Endothelial cell of umbilical vein (primary cell): ENCODE results near the gene FAM240B. TPM values are rescaled to one million over a fixed set of nuclear protein-coding genes. Genes with fewer than 3 reads are reported as not detected.

Source experiments
- BruUV-seq: library from RNA; stranded (reverse); fragments of 400-500 nt; replicated peaks from 2 replicates; lab custom pipeline; 2021; lab: Mats Ljungman, UMichigan
- CTCF ChIA-PET: fragments of 300-600, 350-600 bp; sonication (Branson Sonifier 250); formaldehyde crosslinking; loops from one replicate; lab custom pipeline; 2021; ENCODE audit warnings: antibody characterized with exemption, inconsistent platforms; lab: Charles Lee
- POLR2A ChIA-PET: fragments of 300-600, 350-600 bp; sonication (Branson Sonifier 250); formaldehyde crosslinking; loops from one replicate; lab custom pipeline; 2021; ENCODE audit warnings: antibody characterized with exemption, inconsistent platforms; lab: Charles Lee
- DNase-seq: peaks from one replicate; pipeline ENCODE4 v3.0.0-alpha.2; 2011; ENCODE audit warnings: low read depth, low spot score
- FAIRE-seq: peaks from 2 replicates; lab custom pipeline; 2011; peaks lifted over from hg19 to GRCh38; lab: Jason Lieb, UNC
- H2AFZ ChIP-seq: 2 replicates; pipeline ENCODE4 v1.6.0; 2012; ENCODE audit warnings: low read depth, low read length, control low read depth, inconsistent platforms
- H3K27ac ChIP-seq: 2 replicates; pipeline ENCODE4 v1.5.1; 2011; ENCODE audit warnings: low read depth, mild to moderate bottlenecking, control low read depth, low read length, moderate library complexity; ENCODE audit not compliant: insufficient read depth
- H3K27me3 ChIP-seq, 2 experiments: 2 replicates each; pipeline versions ENCODE4 v1.6.0 to v1.6.1; 2011; ENCODE audit warnings: low read length in 2 of 2, mixed read lengths in 1 of 2; ENCODE audit not compliant: control insufficient read depth in 2 of 2, insufficient read depth in 2 of 2
- H3K36me3 ChIP-seq, 2 experiments: 2 replicates in 1 of 2; 3 replicates in 1 of 2; pipeline ENCODE4 v1.5.1; 2011; ENCODE audit warnings: low read length in 2 of 2, mild to moderate bottlenecking in 1 of 2, moderate library complexity in 1 of 2; ENCODE audit not compliant: control insufficient read depth in 2 of 2, insufficient read depth in 2 of 2; ENCODE audit errors: extremely low read depth in 1 of 2
- H3K4me1 ChIP-seq: 3 replicates; pipeline ENCODE4 v1.5.1; 2011; ENCODE audit warnings: mild to moderate bottlenecking, low read length; ENCODE audit not compliant: control insufficient read depth, insufficient read depth; ENCODE audit errors: extremely low read depth
- H3K4me2 ChIP-seq: 2 replicates; pipeline ENCODE4 v1.6.1; 2011; ENCODE audit warnings: low read length, control low read depth, mixed read lengths; ENCODE audit not compliant: insufficient read depth
- H3K4me3 ChIP-seq, 3 experiments: fragments of 200-600 bp in 1 of 3; sonication (generic), shearing (Covaris generic) in 1 of 3; replicated peaks in 1 of 3; 2 replicates each; pipeline ENCODE4 v1.5.1; 2011 to 2016; ENCODE audit warnings: control low read depth in 3 of 3, low read length in 3 of 3, mild to moderate bottlenecking in 2 of 3, inconsistent platforms in 1 of 3, low read depth in 1 of 3, moderate library complexity in 1 of 3; ENCODE audit not compliant: insufficient read depth in 1 of 3
- H3K79me2 ChIP-seq: 2 replicates; pipeline ENCODE4 v1.6.0; 2012; ENCODE audit warnings: low read length, inconsistent platforms; ENCODE audit not compliant: control insufficient read depth, insufficient read depth
- H3K9ac ChIP-seq: replicated peaks from 2 replicates; pipeline ENCODE3; 2011; ENCODE audit warnings: low read length, control low read depth; ENCODE audit not compliant: insufficient read depth; ENCODE audit errors: extremely low read depth
- H3K9me1 ChIP-seq: replicated peaks from 3 replicates; pipeline ENCODE4 v1.6.0; 2011; ENCODE audit warnings: mild to moderate bottlenecking, low read length; ENCODE audit not compliant: control insufficient read depth, insufficient read depth; ENCODE audit errors: extremely low read depth
- H3K9me3 ChIP-seq: replicated peaks from 2 replicates; pipeline ENCODE4 v1.5.1; 2012; ENCODE audit warnings: low read length, inconsistent platforms; ENCODE audit not compliant: control insufficient read depth, insufficient read depth
- H4K20me1 ChIP-seq: replicated peaks from 2 replicates; pipeline ENCODE3; 2011; ENCODE audit warnings: mild to moderate bottlenecking, low read length; ENCODE audit not compliant: control insufficient read depth, insufficient read depth; ENCODE audit errors: extremely low read depth
- CTCF ChIP-seq, 2 donors: IDR thresholded peaks; 1 replicate in 1 of 2; 2 replicates in 1 of 2; pipeline ENCODE4 v1.5.1; 2011; ENCODE audit warnings: low read length in 2 of 2, mild to moderate bottlenecking in 2 of 2, moderate library complexity in 2 of 2, control low read depth in 1 of 2, inconsistent platforms in 1 of 2, low read depth in 1 of 2; ENCODE audit not compliant: insufficient read depth in 1 of 2; ENCODE audit errors: extremely low read depth in 1 of 2
- EZH2 ChIP-seq: IDR thresholded peaks from 2 replicates; pipeline ENCODE4 v1.6.1; 2012; ENCODE audit warnings: borderline replicate concordance, low read depth, mild to moderate bottlenecking, moderate library complexity, low read length, inconsistent platforms; ENCODE audit not compliant: severe bottlenecking
- FOS ChIP-seq: IDR thresholded peaks from 2 replicates; pipeline ENCODE4 v1.6.1; 2011; ENCODE audit warnings: mild to moderate bottlenecking, low read length, moderate library complexity, borderline replicate concordance; ENCODE audit not compliant: insufficient read depth
- GATA2 ChIP-seq: IDR thresholded peaks from 2 replicates; pipeline ENCODE4 v1.7.0; 2011; ENCODE audit warnings: low read depth, mild to moderate bottlenecking, moderate library complexity, mixed read lengths, low read length; ENCODE audit not compliant: insufficient read length, insufficient read depth
- JUN ChIP-seq: IDR thresholded peaks from 2 replicates; pipeline ENCODE4 v1.6.1; 2011; ENCODE audit warnings: borderline replicate concordance, low read depth; ENCODE audit not compliant: insufficient read length, insufficient read depth
- MAX ChIP-seq: IDR thresholded peaks from 2 replicates; pipeline ENCODE4 v1.6.1; 2011; ENCODE audit not compliant: insufficient read depth, insufficient read length
- MYC ChIP-seq: IDR thresholded peaks from one replicate; pipeline ENCODE4 v1.6.1; 2011; ENCODE audit warnings: mild to moderate bottlenecking, low read depth, low read length
- POLR2A ChIP-seq: IDR thresholded peaks from 2 replicates; pipeline ENCODE4 v1.6.1; 2012; ENCODE audit warnings: low read depth, mild to moderate bottlenecking, control low read depth, low read length
- POLR2AphosphoS5 ChIP-seq: IDR thresholded peaks from 2 replicates; pipeline ENCODE4 v1.6.1; 2012; ENCODE audit warnings: low read depth, mild to moderate bottlenecking, control low read depth, low read length, moderate library complexity; ENCODE audit not compliant: insufficient read depth
- dilution Hi-C: fragments of 300-500 bp; cut with MboI; formaldehyde crosslinking; loops from one replicate; pipeline ENCODE4 v1.15.0; 2019; ENCODE audit warnings: low sequenced_read_pairs; ENCODE audit not compliant: extremely low pct_ligation_motif_present
- intact Hi-C: fragments of 100-400 bp; cut with micrococcal nuclease; formaldehyde crosslinking; loops from one replicate; pipeline ENCODE4 v1.10.0; 2022
- polyA plus RNA-seq, 4 experiments: library from polyadenylated mRNA; depleted of rRNA in 3 of 4; stranded (reverse) in 3 of 4; unstranded in 1 of 4; fragments of >200 nt; gene quantifications; 2 replicates each; pipeline versions ENCODE4 v1.2.1 to v1.2.3, GENCODE V29; 2011 to 2012; ENCODE audit warnings: missing spikeins in 1 of 4
- total RNA-seq: library from RNA; stranded (reverse); gene quantifications from 2 replicates; pipeline ENCODE4 v1.2.3, GENCODE V29; 2021

FAM240B gene
- total and polyA plus RNA-seq, 2 donors (not counting 3 experiments of a cell fraction or from before 2014, with no cell fraction given), result not detected

GRCh38 chr9:38707885-38708637 is 11.9 kb downstream of the FAM240B start:
- BruUV-seq, result no TSS peak
- no peaks in the 10 kb centered on the region for H3K4me1 ChIP-seq
- H3K9me3 ChIP-seq, result no peaks in the 10 kb centered on the region
- no peak for DNase-seq
- H3K4me2 ChIP-seq, result no peak overlapping the region
- POLR2A ChIA-PET, result no interaction called here
- H3K27me3 ChIP-seq, result peaks cover 3 to 4% of the 10 kb centered on the region in 2 experiments
- intact Hi-C loops (no loop called here), dilution Hi-C loops (no loop called here)
- no peak overlapping the region for H3K4me3 ChIP-seq
- peak; percentile 59 for FAIRE-seq
- H3K79me2 ChIP-seq, result no peaks in the 10 kb centered on the region
- H3K9ac ChIP-seq, result no peak overlapping the region
- TF ChIP-seq MYC (no peak), POLR2AphosphoS5 (no peak), JUN (no peak), EZH2 (no peak), MAX (no peak), GATA2 (no peak), FOS (no peak), POLR2A (no peak), CTCF (IDR thresholded peaks at IDR 0.05; ENCODE audit: extremely low read depth in 1 of 2, insufficient read depth in 1 of 2, low read depth in 1 of 2, low read length in 2 of 2) (no peak)
- no peaks in the 10 kb centered on the region for H3K9me1 ChIP-seq
- no peak overlapping the region for H3K27ac ChIP-seq
- no peaks in the 10 kb centered on the region for H3K36me3 ChIP-seq
- no peaks in the 10 kb centered on the region for H4K20me1 ChIP-seq
- CTCF ChIA-PET, result interaction anchor here (0.7 to 1.0 kb wide), 2 partner anchors 13 to 19 kb away, joined by 3 read pairs; no protein-coding TSS in a partner anchor
- H2AFZ ChIP-seq, result no peak overlapping the region
